A549 (cell line): ENCODE data around the gene ADAM10. TPM values are rescaled to one million over a fixed set of nuclear protein-coding genes. Genes with fewer than 3 reads are reported as not detected.

Experiments used
- ATAC-seq, 2 experiments: fragments of 200-7000 bp in 1 of 2; fragments of >200 bp in 1 of 2; cut with Nextera tagmentation in 1 of 2; cut with Tn5 transposase in 1 of 2; 3 replicates each; pipeline versions ENCODE4 v1.8.0 to v1.9.1; 2018 to 2020; ENCODE audit warnings: mild to moderate bottlenecking in 1 of 2, moderate library complexity in 1 of 2
- CTCF ChIA-PET: fragments of 300-600 bp; sonication (Branson Sonifier 250); formaldehyde crosslinking; extraction: SDS; loops from one replicate; lab custom pipeline; 2021; ENCODE audit warnings: antibody characterized with exemption, inconsistent platforms; lab: Yijun Ruan, JAX
- POLR2A ChIA-PET: fragments of 350-600 bp; formaldehyde crosslinking; extraction: SDS; loops from one replicate; lab custom pipeline; 2021; ENCODE audit warnings: antibody characterized with exemption, inconsistent platforms; lab: Yijun Ruan, JAX
- DNase-seq, 2 experiments: peaks; one replicate each; pipeline versions ENCODE4 v3.0.0 to v3.0.0-alpha.2; 2011 to 2016; ENCODE audit warnings: low read depth in 1 of 2, low spot score in 1 of 2
- FAIRE-seq: peaks from 2 replicates; lab custom pipeline; 2011; peaks lifted over from hg19 to GRCh38; lab: Jason Lieb, UNC
- H3K27ac ChIP-seq, 2 experiments: fragments of >200 bp; sonication (Bioruptor Twin); formaldehyde crosslinking; 3 replicates each; pipeline ENCODE4 v1.5.1; 2016 to 2017
- H3K4me1 ChIP-seq: fragments of >200 bp; sonication (Bioruptor Twin); formaldehyde crosslinking; 3 replicates; pipeline ENCODE4 v1.6.1; 2016
- H3K4me2 ChIP-seq: fragments of >200 bp; sonication (Bioruptor Twin); formaldehyde crosslinking; 3 replicates; pipeline ENCODE4 v1.6.1; 2016
- H3K4me3 ChIP-seq: fragments of >200 bp; sonication (Bioruptor Twin); formaldehyde crosslinking; 3 replicates; pipeline ENCODE4 v1.5.1; 2016
- H3K9me3 ChIP-seq: fragments of >200 bp; sonication (Bioruptor Twin); formaldehyde crosslinking; 3 replicates; pipeline ENCODE4 v1.6.1; 2016
- ATOH8 ChIP-seq: fragments of 250-450 bp; sonication (Bioruptor Pico); IDR thresholded peaks from 2 replicates; pipeline ENCODE4 v1.5.0; 2020; ENCODE audit warnings: low read depth, mild to moderate bottlenecking, moderate library complexity
- BCL3 ChIP-seq: fragments of >200 bp; sonication (Bioruptor Twin); formaldehyde crosslinking; IDR thresholded peaks from 3 replicates; pipeline ENCODE4 v1.6.1; 2016
- CBX8 ChIP-seq: fragments of 200-600 bp; sonication (generic); IDR thresholded peaks from 2 replicates; pipeline ENCODE4 v1.6.1; 2016
- CHD2 ChIP-seq: fragments of 150-350 bp; IDR thresholded peaks from 2 replicates; pipeline ENCODE4 v1.6.1; 2014; ENCODE audit warnings: low read length; ENCODE audit not compliant: partially characterized antibody
- CHD4 ChIP-seq: fragments of 200-600 bp; sonication (generic); IDR thresholded peaks from 2 replicates; pipeline ENCODE4 v1.6.1; 2016; ENCODE audit warnings: antibody characterized with exemption, mild to moderate bottlenecking, borderline replicate concordance
- CTCF ChIP-seq: fragments of >200 bp; sonication (Bioruptor Twin); formaldehyde crosslinking; IDR thresholded peaks from 3 replicates; pipeline ENCODE4 v1.5.1; 2016
- EHF ChIP-seq: fragments of 250-450 bp; sonication (Bioruptor Pico); IDR thresholded peaks from 2 replicates; pipeline ENCODE4 v1.5.0; 2020; ENCODE audit warnings: mild to moderate bottlenecking
- ELK1 ChIP-seq: fragments of 150-350 bp; IDR thresholded peaks from 2 replicates; pipeline ENCODE4 v1.6.1; 2014; ENCODE audit warnings: low read depth, mild to moderate bottlenecking, low read length
- FOXS1 ChIP-seq: fragments of 250-450 bp; sonication (Bioruptor Pico); IDR thresholded peaks from 2 replicates; pipeline ENCODE4 v1.5.0; 2020; ENCODE audit warnings: mild to moderate bottlenecking, moderate library complexity
- HES2 ChIP-seq: fragments of >200 bp; sonication (Bioruptor Twin); formaldehyde crosslinking; IDR thresholded peaks from 2 replicates; pipeline ENCODE4 v1.6.1; 2016
- HEYL ChIP-seq: fragments of 250-450 bp; sonication (Bioruptor Pico); IDR thresholded peaks from 2 replicates; pipeline ENCODE4 v1.8.0; 2021; ENCODE audit warnings: mild to moderate bottlenecking, moderate library complexity
- JUN ChIP-seq, 2 experiments: fragments of >200 bp; sonication (Bioruptor Twin); formaldehyde crosslinking; IDR thresholded peaks; 2 replicates in 1 of 2; 3 replicates in 1 of 2; pipeline ENCODE4 v1.6.1; 2016 to 2017
- KDM1A ChIP-seq: fragments of 200-600 bp; sonication (generic); IDR thresholded peaks from 2 replicates; pipeline ENCODE4 v1.6.1; 2016; ENCODE audit warnings: low read depth, mild to moderate bottlenecking
- MAFK ChIP-seq: fragments of 450-650 bp; IDR thresholded peaks from 2 replicates; pipeline ENCODE4 v1.6.1; 2014; ENCODE audit not compliant: partially characterized antibody
- MAZ ChIP-seq: fragments of 150-350 bp; IDR thresholded peaks from 2 replicates; pipeline ENCODE4 v1.6.1; 2014; ENCODE audit warnings: antibody characterized with exemption, low read depth, low read length, borderline replicate concordance
- NFE2L2 ChIP-seq: fragments of 150-350 bp; conservative IDR thresholded peaks from 2 replicates; pipeline ENCODE4 v1.6.1; 2014; ENCODE audit warnings: low read length
- NR3C1 ChIP-seq: fragments of >200 bp; sonication (Bioruptor Twin); formaldehyde crosslinking; IDR thresholded peaks from 3 replicates; pipeline ENCODE4 v1.6.1; 2017
- POLR2A ChIP-seq: IDR thresholded peaks from 2 replicates; pipeline ENCODE4 v1.6.1; 2012; ENCODE audit warnings: mild to moderate bottlenecking, low read length
- POLR2AphosphoS2 ChIP-seq: conservative IDR thresholded peaks from 2 replicates; pipeline ENCODE4 v1.6.1; 2012; ENCODE audit warnings: low read length, improper control_type of control experiment, inconsistent platforms
- RAD21 ChIP-seq, 2 experiments: fragments of >200 bp in 1 of 2; sonication (Bioruptor Twin) in 1 of 2; formaldehyde crosslinking in 1 of 2; IDR thresholded peaks in 1 of 2; conservative IDR thresholded peaks in 1 of 2; 2 replicates in 1 of 2; 3 replicates in 1 of 2; pipeline ENCODE4 v1.6.1; 2012 to 2018; ENCODE audit warnings: inconsistent platforms in 1 of 2
- WGBS: methylation state at CpG from one replicate; pipeline ENCODE4 v1.1.6; 2017; ENCODE audit errors: missing lambda C conversion rate; 5-methylcytosine and 5-hydroxymethylcytosine counted together
- polyA plus RNA-seq, 4 experiments: library from polyadenylated mRNA; depleted of rRNA in 3 of 4; stranded (reverse); fragments of >200 nt; fragmentation: RNase III in 1 of 4; extraction: RNeasy Plus Mini Kit Qiagen cat#74134 plus additional on column Dnase treatment in 1 of 4; gene quantifications; 2 replicates in 3 of 4; 3 replicates in 1 of 4; pipeline ENCODE4 v1.2.3, GENCODE V29; 2011 to 2017

Gene ADAM10
- polyA plus RNA-seq, 2 of the 4 experiments (the other 2 are of a cell fraction) = 200 to 210 TPM

GRCh38 chr15:58701376-58701775 is 48.1 kb downstream of the ADAM10 start:
- peak; percentile 80 for FAIRE-seq
- Histone ChIP-seq H3K4me3 (no peak overlapping the region), H3K4me1 (0 out of 3 replicates have a peak, but pooled peaks cover 5% of the 10 kb centered on the region), H3K4me2 (no peak overlapping the region), H3K27ac (no peak overlapping the region), H3K9me3 (peaks cover 19% of the 10 kb centered on the region)
- no peak for DNase-seq
- POLR2A ChIA-PET = no interaction called here
- WGBS = 94% methylated on average over 4 of the region's 4 CpGs
- CTCF ChIA-PET = no interaction called here
- TF ChIP-seq HES2 = no peak
- TF ChIP-seq HEYL (CRISPR knock-in tag) = no peak
- TF ChIP-seq BCL3 = no peak
- TF ChIP-seq EHF = no peak
- no peak for TF ChIP-seq POLR2A
- TF ChIP-seq JUN (IDR thresholded peaks at IDR 0.05) = no peak
- no peak for TF ChIP-seq ELK1
- no peak for TF ChIP-seq CBX8
- no peak for TF ChIP-seq ATOH8 (CRISPR knock-in tag)
- TF ChIP-seq RAD21 (conservative IDR thresholded peaks at IDR 0.05 in 1 of 2, IDR thresholded peaks at IDR 0.05 in 1 of 2) = no peak
- no peak for TF ChIP-seq KDM1A
- TF ChIP-seq CHD2 = no peak
- no peak for TF ChIP-seq NR3C1
- no peak for TF ChIP-seq CTCF
- no peak for TF ChIP-seq MAZ
- no peak for TF ChIP-seq FOXS1 (CRISPR knock-in tag)
- no peak for TF ChIP-seq POLR2AphosphoS2
- ATAC-seq = no peak

GRCh38 chr15:58699769-58700168 is 49.7 kb downstream of the ADAM10 start:
- Histone ChIP-seq H3K4me2 (no peak overlapping the region), H3K4me1 (peaks cover 10% of the 10 kb centered on the region; the same call in 1 of the 3 replicates), H3K4me3 (no peak overlapping the region), H3K27ac (0 out of 6 replicates have a peak overlapping the region, but pooled peaks of 1 of the 2 experiments have one; percentile 13)
- no peak for FAIRE-seq
- POLR2A ChIA-PET = no interaction called here
- 95% methylated on average over 2 of the region's 2 CpGs for WGBS
- no peak for TF ChIP-seq CHD4
- TF ChIP-seq NFE2L2 = peak; percentile 42; the same call in 1 of the 2 replicates
- peak; percentile 83 for TF ChIP-seq MAFK
- TF ChIP-seq, all 56 proteins: peak for 2
- DNase-seq (no peak), ATAC-seq (no peak)
- peaks cover 19% of the 10 kb centered on the region for H3K9me3 ChIP-seq
- CTCF ChIA-PET = no interaction called here
